CD4-positive, alpha-beta T cell treated with Interleukin-4 for 4 hours (primary cell): ENCODE measurements around the gene CTNND2.

ENCODE experiments used
- DNase-seq: peaks from one replicate; pipeline ENCODE4 v3.0.0-alpha.2; 2020

The CTNND2 gene

DNA sequence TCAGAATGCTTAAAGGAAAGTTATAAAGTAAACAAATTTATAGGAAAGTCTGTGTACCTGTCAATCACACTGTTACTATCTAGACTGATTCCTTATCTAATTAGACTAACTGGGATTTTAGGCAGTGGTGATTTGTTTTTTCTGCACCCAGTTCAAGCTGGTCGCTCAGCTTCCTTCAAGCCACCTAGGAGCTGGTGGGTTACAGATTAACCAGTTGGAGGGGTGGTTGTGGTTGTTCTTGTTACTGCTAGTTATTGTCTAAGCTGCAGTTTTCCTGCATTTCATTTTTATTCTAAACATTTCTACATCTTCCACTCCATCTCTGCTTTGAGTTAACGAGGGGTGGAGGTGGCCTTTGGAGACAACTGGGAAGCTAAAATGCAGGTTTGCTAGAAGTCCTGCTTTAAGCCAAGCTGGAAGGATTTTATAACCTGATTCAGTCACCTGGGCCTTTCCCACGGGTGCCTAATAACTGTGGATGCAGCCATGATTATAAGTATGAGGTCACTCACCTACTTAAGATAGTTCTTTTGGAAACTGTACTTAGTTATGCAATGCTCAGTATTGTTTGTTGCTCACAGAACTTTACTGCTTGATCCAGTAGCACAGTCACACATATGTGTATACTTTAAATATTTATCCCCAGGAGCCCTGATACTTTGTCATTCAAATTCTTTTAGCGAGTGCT, 839.3 kb downstream of the CTNND2 start:
- DNase-seq = no peak

DNA sequence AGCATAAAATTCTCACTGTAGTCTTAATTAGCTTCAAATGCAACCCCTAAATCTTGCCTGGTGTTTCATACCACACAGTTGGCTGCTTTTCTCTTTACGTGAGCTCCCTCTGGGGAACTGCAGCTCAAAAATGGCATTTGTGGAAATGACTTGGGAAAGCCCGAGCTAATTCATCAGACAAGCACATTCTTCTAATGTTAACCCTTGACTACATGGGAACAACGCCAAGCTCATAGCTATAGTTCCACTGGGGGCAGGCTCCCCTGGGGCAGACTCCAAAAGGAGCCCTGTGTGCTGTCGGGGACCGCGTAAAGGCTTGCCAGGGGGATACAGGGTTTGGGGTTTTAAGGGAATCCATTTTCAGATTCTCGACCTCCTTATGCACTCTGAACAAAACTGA, 841.8 kb downstream of the CTNND2 start:
- DNase-seq = no peak

DNA sequence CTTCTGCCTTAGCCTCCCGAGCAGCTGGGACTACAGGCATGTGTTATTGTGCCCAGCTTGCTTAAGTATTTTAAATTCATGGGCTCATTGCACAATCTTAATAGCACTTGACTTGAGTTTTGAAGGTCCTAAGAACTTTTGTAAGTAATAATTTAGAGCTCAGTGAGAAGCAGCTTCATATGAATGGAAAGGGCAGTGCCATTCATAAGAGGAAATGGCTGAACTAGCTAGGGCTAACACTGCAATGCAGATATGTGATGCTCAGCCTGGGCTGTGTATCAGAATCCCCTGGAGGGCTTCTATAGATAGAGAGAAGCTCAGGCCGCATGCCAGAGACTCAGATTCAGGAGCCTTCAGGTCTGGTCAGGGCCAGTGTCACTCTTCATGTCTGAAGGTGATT, 847.7 kb downstream of the CTNND2 start:
- no peak for DNase-seq

DNA sequence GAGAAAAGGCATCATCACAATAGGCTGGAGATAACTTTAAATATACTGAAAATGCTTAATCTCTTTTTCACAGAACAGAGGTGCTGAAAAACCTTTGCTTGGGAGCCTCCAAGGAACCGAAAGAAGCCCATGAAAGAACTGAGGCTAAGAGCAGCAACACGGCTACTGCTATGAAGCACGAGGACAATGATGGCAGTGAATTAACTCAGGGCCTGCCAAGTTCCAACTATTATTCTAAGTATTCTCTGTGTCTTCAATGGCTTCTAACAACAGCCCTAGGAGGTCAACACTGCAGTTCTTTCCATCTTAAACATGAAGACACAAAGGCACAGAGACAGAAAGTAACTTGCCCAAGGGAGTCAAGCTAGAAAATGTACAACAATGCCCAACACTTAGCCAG, 850.2 kb downstream of the CTNND2 start:
- no peak for DNase-seq

DNA sequence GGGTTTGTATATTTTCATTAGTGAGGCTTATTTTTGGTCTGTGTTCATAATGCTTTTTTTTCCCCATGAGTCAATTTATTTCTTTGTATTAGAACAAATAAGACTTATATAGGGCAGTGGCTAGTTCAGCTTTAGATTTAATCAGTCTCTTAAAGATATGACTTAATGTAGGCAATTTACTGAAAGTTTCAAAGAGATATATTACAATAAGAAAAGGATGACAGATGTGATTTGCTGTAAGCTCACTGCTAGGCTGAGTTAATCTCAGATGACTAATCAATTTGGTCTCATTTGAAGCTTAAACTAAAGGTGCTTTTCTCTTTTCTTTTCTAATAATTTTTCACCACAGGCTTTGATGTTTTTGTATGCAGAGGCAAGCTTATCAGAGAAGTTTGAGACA, 851.4 kb downstream of the CTNND2 start:
- DNase-seq = no peak

DNA sequence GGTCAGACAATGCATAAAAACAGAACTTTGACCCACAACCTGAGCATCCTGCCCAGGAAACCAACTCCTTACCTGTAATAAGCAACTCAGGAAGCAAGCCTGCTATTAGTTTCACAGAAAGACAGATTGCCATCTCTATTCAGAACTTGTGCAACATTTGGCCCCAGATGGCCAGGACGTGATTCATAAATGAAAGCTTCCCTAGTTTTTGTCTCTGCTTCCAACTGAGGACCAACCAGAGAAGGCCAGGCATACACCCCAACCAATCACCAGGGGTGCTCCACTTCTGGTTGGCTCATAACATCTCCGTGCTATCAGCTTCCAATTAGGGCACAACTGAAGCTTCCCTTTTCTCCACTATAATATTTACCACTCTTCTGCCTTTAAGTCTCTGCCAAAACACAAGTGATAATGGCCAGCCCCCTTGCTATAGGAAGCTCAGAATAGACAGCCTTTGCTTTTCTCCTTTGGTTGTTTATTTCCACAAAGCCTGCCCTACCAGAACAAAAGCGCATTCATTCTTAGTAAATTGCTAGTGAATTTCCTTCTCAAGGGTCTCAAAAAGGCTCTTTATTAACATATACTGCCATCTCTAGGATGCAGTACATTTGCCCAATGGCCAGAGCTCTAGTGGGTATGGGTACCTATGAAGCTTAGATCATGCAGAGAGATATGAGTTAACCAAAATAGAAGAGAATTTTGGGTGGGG, 853.5 kb downstream of the CTNND2 start:
- no peak for DNase-seq

DNA sequence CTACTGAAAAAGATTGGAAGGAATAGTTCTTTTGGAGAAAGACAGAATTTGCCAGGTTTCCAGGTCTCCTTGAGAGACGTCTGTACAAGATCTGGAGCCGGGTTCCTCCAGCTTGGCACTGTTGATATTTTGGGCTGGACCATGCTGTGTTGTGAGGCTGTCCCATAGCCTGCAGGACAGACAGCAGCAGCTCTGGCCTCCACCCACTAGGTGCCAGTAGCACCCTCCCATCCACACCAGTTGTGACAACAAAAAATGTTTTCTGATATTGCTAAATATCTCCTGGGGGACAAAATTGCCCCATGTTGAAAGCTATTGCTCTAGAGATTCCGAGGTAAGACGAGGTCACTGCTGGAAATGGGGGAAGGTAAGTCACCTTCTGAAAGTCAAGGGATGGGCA, 855.5 kb downstream of the CTNND2 start:
- DNase-seq = no peak

DNA sequence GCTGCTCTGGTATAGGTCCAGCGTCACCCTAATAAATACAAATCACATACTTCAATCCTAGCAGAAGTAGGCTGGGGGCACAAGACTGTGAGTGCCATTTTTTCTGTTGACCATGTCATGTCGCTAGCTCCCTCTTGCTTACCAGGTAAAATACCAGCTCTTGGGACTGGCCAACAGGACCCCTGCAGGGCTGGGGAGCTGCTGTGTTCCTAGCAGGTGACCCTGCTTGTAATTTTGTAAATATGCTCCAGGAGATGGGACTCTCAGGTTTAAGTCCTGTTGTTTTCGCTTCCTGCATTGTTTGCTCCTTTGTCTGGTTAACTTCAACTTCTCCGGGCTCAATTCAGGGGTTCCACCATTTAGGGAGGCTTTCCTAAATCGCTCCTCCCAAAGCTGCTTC, 856.6 kb downstream of the CTNND2 start:
- DNase-seq = no peak

DNA sequence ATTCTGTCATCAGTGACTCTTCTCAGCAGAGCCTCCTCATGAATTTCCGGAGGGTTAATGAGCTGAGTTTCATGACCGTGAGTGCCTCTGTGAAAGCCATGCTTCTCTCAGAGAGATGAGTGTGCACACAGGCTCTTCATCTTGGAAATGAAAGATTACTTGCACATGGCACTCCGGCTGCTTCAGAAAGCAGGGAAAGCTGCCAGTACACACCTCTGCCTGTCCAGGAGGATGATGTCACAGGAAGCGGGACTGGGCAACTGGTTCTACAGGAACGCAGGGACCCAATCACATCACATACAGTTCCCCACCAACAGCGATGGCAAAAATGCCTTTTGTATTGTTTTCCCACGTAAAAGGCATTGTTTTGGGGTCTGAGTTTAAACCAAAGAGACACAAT, 857.2 kb downstream of the CTNND2 start:
- DNase-seq = no peak

DNA sequence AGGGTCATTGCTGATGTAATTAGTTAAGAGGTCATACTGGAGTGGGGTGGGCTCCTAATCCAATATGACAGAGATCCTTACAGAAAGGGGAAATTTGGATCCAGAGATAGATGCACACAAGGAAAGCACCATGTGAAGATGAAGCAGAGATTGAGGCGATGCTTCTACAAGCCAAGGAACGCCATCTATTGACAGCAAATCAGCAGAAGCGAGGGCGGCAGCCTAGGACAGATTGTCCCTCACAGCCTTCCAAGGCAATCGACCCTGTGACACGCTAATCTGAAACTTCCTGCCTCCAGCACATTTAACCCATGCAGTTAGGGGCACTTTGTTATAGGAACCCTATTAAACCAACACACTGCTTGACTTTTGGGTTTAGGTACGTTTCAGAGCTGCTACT, 858.1 kb downstream of the CTNND2 start:
- no peak for DNase-seq

DNA sequence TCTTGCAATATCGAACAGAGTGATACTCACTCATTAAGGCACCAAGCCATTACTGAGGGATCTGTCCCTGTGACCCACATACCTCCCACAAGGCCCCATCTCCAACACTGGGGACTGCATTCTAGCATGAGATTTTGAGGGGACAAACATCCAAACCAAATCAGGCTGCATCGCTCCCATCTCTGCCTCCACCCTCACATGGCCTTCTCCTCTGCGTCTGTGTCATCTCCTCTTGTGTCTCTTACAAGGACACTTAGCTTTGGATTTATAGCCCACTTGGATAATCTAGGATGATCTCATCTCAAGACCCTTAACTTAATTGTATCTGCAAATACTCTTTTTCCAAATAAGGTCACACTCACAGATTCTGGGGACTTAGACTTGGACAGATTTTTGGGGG, 858.8 kb downstream of the CTNND2 start:
- no peak for DNase-seq

DNA sequence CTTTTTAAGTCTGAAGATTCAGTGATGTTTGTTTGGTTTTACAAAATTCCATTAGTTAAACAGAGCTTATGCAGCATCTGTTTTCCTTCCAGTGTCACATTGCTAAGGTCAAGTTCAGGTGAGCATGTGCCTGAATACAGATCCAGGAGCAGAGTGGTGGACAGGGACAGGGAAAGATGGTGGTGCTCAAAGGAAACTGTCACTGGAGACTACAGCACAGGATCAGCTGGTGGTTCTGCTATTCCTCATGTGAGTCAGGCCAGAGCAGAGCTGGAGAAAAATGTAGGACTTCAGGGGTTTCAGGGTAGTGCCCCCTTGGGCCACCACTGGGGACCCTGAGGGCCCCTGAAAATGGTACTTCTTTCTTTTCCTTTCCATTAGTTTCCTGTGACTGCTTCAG, 859.7 kb downstream of the CTNND2 start:
- DNase-seq = no peak

DNA sequence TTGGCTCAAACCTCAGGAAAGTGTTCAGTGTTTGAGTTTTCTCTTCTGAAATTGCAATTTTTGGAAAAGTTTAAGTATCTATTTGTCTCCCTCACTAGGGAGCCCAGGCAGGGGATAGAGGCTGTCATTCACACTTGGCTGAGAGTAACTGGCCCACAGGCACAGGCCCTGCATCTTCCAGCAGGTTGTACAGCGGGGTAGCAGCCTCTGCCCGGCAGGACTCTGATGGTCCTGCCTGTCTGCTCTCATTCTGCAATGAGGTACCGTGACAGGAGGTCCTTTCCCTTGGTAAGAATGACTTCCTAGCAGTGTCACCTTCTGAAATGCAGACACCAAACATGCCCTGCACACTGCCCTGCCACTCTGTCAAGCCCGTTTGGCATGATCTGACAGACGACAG, 860.4 kb downstream of the CTNND2 start:
- DNase-seq = no peak

DNA sequence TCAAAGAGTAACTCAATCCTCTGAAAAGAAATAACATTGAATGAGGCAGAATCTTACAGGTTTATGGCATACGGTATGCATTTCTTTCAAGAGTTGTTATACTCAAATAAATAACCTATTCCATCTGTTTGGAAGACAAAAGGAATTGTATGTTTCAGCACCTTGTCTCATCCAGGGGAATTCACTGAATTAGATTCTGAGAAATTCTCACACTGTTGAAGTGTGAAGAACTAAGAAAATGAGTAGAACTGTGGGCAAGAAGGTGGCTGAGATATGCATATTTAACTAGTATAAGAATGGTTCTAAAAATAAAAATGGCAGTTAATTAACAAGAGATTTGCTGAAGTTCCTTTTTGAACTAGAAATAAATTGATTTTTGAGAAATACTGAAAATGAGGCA, 863.9 kb downstream of the CTNND2 start:
- no peak for DNase-seq

DNA sequence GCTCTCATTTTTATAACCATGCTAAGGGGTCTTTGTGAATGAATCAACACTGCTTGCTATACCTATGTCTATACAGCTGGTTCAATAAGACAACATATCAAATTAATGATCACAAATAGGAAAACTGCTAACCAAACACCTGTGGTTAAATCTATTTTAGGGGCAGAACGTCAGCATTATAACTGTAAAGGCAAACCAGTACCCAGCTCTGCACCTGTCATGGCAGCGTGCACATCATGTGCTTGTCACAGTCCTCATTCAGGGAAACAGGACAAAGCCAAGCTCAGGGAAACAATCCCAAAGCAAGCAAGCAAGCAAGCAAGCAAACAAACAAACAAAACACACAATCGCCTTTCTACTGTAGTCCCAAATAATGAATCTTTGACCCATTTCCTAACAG, 865.5 kb downstream of the CTNND2 start:
- no peak for DNase-seq

DNA sequence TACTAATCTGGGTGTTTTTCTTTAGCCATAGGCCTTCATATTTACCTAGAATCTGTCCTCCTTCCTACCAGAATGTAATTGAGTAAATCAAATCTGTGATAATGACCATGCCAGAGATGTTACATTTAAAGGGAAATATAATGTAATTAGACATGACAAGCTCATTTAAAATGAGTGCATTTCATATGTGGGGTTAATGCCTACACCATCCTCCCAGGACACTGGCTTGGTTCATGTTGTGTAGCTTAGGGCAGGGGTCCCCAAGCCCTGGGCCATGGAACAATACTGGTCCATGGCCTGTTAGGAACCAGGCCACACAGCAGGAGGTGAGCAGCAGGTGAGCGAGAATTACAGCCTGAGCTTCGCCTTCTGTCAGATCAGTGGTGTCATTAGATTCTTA, 866.3 kb downstream of the CTNND2 start:
- no peak for DNase-seq

DNA sequence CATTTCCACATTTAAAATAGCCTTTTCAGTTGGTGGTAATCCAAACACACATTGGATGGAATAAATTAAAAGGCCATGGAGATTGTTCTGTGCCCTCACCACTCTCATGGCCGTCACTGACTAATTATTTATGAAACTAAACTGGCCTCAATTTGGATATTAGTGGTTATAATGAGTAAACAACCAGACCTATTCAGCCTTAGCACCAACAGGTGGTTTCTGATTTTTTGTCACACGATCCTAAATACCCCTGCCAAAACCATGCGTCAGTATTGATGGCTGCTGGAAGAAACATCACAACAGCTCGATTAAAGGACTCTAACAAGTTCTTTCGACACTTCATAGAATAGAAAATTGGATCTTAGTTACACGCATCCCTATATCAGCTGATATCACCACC, 867.2 kb downstream of the CTNND2 start:
- no peak for DNase-seq

DNA sequence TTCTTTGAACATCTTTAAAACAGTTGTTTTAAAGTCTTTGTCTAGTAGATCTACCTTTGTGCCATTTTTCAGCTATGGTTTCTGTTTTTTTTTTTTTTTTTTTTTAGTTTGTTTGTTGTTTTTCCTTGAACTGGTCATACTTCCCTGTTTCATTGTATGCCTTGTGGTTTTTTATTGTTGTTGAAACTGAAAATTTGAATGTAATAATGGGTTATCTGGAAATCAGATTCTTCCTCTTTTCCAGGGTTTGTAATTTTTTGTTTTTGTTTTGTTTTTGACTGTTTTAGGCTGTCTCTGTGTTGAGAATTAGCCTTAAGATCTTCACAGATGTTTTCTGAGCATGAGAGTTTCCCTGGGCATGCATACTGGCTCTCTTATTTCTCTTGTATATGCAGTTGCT, 873.6 kb downstream of the CTNND2 start:
- no peak for DNase-seq

DNA sequence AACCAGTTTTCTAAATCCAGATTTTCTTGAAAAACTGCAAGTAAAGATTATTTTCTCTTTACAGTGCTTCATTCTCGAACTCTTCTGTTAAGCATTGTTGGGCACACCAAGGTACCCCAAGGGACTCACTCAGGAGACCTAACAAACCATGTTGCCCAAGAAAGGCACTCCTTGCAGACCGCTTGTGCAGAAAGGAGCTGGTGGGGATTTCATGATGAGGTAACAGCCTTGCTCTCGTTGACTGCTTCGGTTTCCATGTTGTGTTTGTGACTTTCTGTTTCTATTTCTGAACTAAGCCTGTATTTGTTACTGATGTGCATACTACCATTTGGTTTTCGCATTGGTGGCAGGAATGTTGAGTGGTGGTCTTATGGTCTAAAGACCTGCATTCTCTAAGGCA, 876.6 kb downstream of the CTNND2 start:
- DNase-seq = no peak

DNA sequence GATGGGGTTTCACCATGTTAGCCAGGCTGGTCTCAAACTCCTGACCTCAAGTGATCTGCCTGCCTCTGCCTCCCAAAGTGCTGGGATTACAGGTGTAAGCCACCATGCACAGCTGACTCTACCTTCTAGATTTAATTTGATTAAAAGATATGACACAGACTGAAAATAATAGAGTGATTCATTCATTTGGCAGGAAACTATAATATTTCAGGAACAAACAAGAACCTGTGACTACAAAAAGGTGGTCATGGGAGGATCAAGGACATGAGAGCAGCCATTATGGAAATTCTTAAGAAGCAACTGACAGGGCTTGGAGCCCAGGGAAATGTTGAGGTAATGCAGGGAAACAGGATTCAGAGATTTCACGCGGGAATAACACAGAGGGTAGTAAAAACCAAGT, 877.7 kb downstream of the CTNND2 start:
- no peak for DNase-seq

DNA sequence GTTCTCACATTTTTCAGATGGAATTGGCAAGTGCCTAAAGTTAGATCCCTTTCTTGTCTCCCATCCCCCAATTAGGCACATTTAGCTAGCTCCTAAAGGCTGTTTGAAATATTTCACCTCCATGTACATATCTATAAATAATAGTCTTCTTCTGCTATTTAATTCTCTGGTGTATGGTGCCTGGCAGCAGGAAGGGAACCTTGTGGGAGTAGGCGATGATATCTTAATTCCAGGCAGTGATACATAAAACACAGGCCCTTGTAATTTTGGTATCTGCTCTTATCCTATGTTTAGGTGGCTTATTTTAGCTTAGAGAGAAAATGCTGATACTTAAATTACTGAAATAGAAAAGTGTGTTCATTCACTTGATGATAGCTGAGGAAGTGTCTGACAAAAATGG, 880.3 kb downstream of the CTNND2 start:
- DNase-seq = no peak

DNA sequence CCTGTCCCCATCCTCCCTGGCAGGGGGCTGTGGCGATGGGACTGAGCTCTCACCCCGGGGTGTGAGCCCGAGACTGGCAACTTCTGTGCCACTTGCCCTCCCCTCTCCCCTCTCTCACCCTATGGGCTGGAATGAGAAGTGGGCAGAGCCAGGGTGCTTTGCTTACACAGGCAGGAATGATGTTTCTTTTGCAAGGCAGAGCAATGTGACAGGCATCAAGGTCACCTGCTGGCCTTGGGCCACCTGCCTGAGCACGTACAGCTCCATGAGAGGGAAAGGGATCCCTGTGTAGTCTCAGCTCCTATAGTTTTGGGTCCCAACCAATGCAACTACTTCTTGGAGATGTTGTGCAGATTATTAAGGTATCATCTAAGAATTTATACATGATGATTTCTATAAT, 890.5 kb downstream of the CTNND2 start:
- DNase-seq = no peak

DNA sequence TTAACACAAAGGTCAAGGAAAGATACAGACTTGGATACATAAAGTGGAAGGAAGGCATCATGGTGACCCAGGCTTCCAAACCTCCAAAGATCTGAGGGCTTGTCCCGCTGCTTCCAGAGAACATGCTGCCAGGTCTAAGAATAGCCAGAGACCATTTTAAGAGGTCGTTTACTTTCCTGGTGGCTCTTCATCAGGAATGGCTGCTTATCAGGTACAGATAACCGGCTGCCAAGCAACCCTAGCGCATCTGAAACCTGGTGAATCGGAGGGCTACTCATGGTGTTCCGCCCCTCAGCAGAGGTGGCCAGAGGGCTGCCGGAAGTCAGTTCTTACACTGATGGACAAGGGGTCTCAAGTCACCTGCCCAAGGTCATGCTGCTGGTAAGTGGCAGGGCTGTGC, 892.0 kb downstream of the CTNND2 start:
- DNase-seq = no peak

DNA sequence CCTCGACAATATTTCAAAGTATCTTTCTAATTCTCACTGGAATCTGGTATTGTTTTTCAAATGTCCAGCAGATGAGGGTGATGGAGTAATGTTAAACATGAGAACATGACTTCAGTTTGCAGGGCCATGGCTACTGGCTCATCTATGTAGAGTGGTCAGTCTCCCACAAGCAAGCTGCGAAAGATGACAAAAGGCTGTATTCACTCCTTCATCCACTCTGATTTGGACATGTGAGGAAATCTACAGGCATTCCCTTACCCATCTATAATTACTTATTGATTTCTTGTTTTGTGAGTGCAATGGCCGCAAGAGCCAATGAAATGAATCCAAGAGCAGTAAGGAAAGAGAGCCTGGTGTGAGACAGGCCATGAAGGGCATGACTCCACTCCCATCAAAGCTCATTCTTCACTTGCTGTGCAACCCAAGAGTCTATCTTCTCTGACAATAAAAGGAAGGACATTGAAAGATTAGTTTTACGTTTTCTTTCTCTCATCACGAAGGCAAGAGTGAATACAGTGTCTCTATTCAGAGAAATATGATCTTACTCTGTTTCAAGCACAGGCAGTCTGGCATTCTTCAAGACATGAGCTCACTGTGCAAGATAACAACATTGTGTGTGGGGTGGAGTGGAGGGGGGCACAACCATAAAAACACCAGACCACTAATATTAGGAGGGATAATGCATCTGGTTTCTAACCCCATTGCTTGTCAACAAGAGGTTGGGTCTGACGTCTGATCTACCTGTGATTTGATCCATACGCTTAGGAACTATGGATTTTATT, 893.6 kb downstream of the CTNND2 start:
- no peak for DNase-seq
